HEK293T (cell line): ENCODE results near the gene PIGW.

Experiments
- ELF4 ChIP-seq: fragments of 450-650 bp; IDR thresholded peaks from 2 replicates; pipeline ENCODE4 v1.6.1; 2017; ENCODE audit warnings: antibody characterized with exemption
- FOXK2 ChIP-seq: fragments of 450-650 bp; IDR thresholded peaks from 2 replicates; pipeline ENCODE4 v1.6.1; 2016; ENCODE audit warnings: mild to moderate bottlenecking
- FOXM1 ChIP-seq: fragments of 450-650 bp; IDR thresholded peaks from 2 replicates; pipeline ENCODE4 v1.6.1; 2017; ENCODE audit warnings: mild to moderate bottlenecking, borderline replicate concordance
- HDGF ChIP-seq: fragments of 450-650 bp; IDR thresholded peaks from 2 replicates; pipeline ENCODE4 v1.6.1; 2017; ENCODE audit warnings: antibody characterized with exemption, borderline replicate concordance
- L3MBTL2 ChIP-seq: fragments of 450-650 bp; conservative IDR thresholded peaks from 2 replicates; pipeline ENCODE4 v1.6.1; 2016; ENCODE audit warnings: mild to moderate bottlenecking
- LEF1 ChIP-seq: fragments of 450-650 bp; IDR thresholded peaks from 2 replicates; pipeline ENCODE4 v1.6.1; 2017; ENCODE audit warnings: mild to moderate bottlenecking, borderline replicate concordance
- PKNOX1 ChIP-seq: fragments of 450-650 bp; IDR thresholded peaks from 2 replicates; pipeline ENCODE4 v1.6.1; 2016
- SUZ12 ChIP-seq: fragments of 450-650 bp; IDR thresholded peaks from 2 replicates; pipeline ENCODE4 v1.6.1; 2016; ENCODE audit warnings: mild to moderate bottlenecking
- TARDBP ChIP-seq: fragments of 450-650 bp; IDR thresholded peaks from 2 replicates; pipeline ENCODE4 v1.6.1; 2016

- no peak for TF ChIP-seq L3MBTL2
- TF ChIP-seq FOXM1, result no peak
- no peak for TF ChIP-seq FOXK2
- TF ChIP-seq ELF4, result no peak
- TF ChIP-seq LEF1, result no peak
- no peak for TF ChIP-seq HDGF
- TF ChIP-seq PKNOX1, result no peak
- TF ChIP-seq TARDBP, result no peak
- no peak for TF ChIP-seq SUZ12
Observed at GRCh38 chr17:36506831-36507230, 28.0 kb upstream of the PIGW start.
